OCI-LY7 (cell line): ENCODE measurements around the gene FSHR.

Source experiments
- EZH2phosphoT487 ChIP-seq: fragments of 200-600 bp; sonication (generic); IDR thresholded peaks from 2 replicates; pipeline ENCODE4 v1.6.1; 2018; ENCODE audit warnings: low read depth, borderline replicate concordance, mild to moderate bottlenecking, mixed run types, antibody characterized with exemption, low read length, moderate library complexity, mixed read lengths
- TF ChIP-seq, protein P1 (sequence below): fragments of 200-600 bp; sonication (generic); conservative IDR thresholded peaks from 2 replicates; pipeline ENCODE4 v1.5.1; 2014; ENCODE audit warnings: mild to moderate bottlenecking, antibody characterized with exemption, low read length, moderate library complexity, mixed read lengths

DNA sequence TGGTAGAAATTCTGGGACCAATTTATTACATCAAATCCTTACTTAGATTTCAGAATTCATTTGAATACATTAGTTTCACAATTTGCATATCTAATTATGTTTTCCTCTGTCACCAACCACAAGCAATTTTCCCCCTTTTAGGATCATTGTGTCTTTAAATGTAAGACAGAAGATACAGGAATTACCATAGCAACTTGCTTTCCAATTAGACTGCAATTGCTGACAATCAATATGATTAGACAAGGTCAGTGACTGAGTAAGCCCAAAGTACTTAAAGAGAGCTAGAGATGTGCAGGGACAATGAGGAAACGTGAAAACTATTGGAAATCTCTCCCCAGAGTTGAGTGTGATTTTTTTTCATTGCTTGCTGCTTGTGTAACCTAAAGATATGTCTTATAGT lies 121.4 kb downstream of the FSHR start:
- TF ChIP-seq, protein P1, sequence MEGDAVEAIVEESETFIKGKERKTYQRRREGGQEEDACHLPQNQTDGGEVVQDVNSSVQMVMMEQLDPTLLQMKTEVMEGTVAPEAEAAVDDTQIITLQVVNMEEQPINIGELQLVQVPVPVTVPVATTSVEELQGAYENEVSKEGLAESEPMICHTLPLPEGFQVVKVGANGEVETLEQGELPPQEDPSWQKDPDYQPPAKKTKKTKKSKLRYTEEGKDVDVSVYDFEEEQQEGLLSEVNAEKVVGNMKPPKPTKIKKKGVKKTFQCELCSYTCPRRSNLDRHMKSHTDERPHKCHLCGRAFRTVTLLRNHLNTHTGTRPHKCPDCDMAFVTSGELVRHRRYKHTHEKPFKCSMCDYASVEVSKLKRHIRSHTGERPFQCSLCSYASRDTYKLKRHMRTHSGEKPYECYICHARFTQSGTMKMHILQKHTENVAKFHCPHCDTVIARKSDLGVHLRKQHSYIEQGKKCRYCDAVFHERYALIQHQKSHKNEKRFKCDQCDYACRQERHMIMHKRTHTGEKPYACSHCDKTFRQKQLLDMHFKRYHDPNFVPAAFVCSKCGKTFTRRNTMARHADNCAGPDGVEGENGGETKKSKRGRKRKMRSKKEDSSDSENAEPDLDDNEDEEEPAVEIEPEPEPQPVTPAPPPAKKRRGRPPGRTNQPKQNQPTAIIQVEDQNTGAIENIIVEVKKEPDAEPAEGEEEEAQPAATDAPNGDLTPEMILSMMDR = no peak
- no peak for TF ChIP-seq EZH2phosphoT487
